SK-N-SH (cell line): Measurements from ENCODE around the gene LRRIQ3. TPM values are rescaled to one million over a fixed set of nuclear protein-coding genes. Genes with fewer than 3 reads are reported as not detected.

Experiments
- CTCF ChIA-PET: fragments of 300-600, 350-600 bp; formaldehyde crosslinking; extraction: SDS; loops from one replicate; lab custom pipeline; 2021; lab: Yijun Ruan, JAX
- POLR2A ChIA-PET: fragments of 350-600 bp; sonication (Branson Sonifier 250); formaldehyde crosslinking; extraction: SDS; loops from one replicate; lab custom pipeline; 2020; ENCODE audit warnings: antibody characterized with exemption, inconsistent platforms; lab: Yijun Ruan, JAX
- DNase-seq: peaks from one replicate; pipeline ENCODE4 v3.0.0; 2012
- H2AFZ ChIP-seq: fragments of 200-600 bp; sonication (generic); 2 replicates; pipeline ENCODE4 v1.8.1; 2016; ENCODE audit warnings: antibody characterized with exemption, mild to moderate bottlenecking, low read depth
- H3F3A ChIP-seq: fragments of 200-600 bp; sonication (generic); replicated peaks from 2 replicates; pipeline ENCODE3; 2016; ENCODE audit warnings: antibody characterized with exemption, mild to moderate bottlenecking; ENCODE audit not compliant: insufficient read depth
- H3K27ac ChIP-seq, 2 experiments: fragments of 200-500 bp in 1 of 2; fragments of 200-600 bp in 1 of 2; sonication (Bioruptor generic) in 1 of 2; sonication (generic), shearing (Covaris generic) in 1 of 2; 2 replicates each; pipeline versions ENCODE4 v1.5.1 to v1.6.1; 2014 to 2016; ENCODE audit warnings: low read depth in 2 of 2, inconsistent platforms in 1 of 2, low read length in 1 of 2, mild to moderate bottlenecking in 1 of 2, mixed read lengths in 1 of 2
- H3K27me3 ChIP-seq: fragments of 200-600 bp; sonication (generic), shearing (Covaris generic); 2 replicates; pipeline ENCODE4 v1.6.1; 2016; ENCODE audit warnings: mixed run types; ENCODE audit not compliant: insufficient read depth
- H3K36me3 ChIP-seq, 2 experiments: fragments of 200-500 bp in 1 of 2; fragments of 200-600 bp in 1 of 2; sonication (Bioruptor generic) in 1 of 2; sonication (generic) in 1 of 2; replicated peaks in 1 of 2; 2 replicates each; pipeline versions ENCODE3 to v1.5.1; 2014 to 2016; ENCODE audit warnings: low read length in 1 of 2, mild to moderate bottlenecking in 1 of 2; ENCODE audit not compliant: insufficient read depth in 2 of 2, control insufficient read depth in 1 of 2
- H3K4me1 ChIP-seq, 2 experiments: fragments of 200-500 bp in 1 of 2; fragments of 200-600 bp in 1 of 2; sonication (Bioruptor generic) in 1 of 2; sonication (generic), shearing (Covaris generic) in 1 of 2; 2 replicates each; pipeline versions ENCODE4 v1.5.1 to v1.6.1; 2014 to 2016; ENCODE audit warnings: low read depth in 1 of 2, low read length in 1 of 2, mixed run types in 1 of 2; ENCODE audit not compliant: insufficient read depth in 2 of 2, control insufficient read depth in 1 of 2
- H3K4me2 ChIP-seq: fragments of 200-600 bp; sonication (generic), shearing (Covaris generic); 2 replicates; pipeline ENCODE4 v1.6.1; 2017; ENCODE audit warnings: mixed run types
- H3K4me3 ChIP-seq, 2 experiments: fragments of 200-500 bp in 1 of 2; fragments of 200-600 bp in 1 of 2; sonication (Bioruptor generic) in 1 of 2; sonication (generic), shearing (Covaris generic) in 1 of 2; 2 replicates each; pipeline versions ENCODE4 v1.5.1 to v1.8.1; 2014 to 2016; ENCODE audit warnings: low read depth in 2 of 2, inconsistent platforms in 1 of 2, low read length in 1 of 2, mild to moderate bottlenecking in 1 of 2, mixed read lengths in 1 of 2, moderate library complexity in 1 of 2
- H3K79me2 ChIP-seq: fragments of 200-600 bp; sonication (generic); 2 replicates; pipeline ENCODE4 v1.8.1; 2017; ENCODE audit warnings: mild to moderate bottlenecking; ENCODE audit not compliant: insufficient read depth
- H3K9ac ChIP-seq: fragments of 200-600 bp; sonication (generic); 2 replicates; pipeline ENCODE4 v1.6.1; 2017; ENCODE audit warnings: mixed run types
- H3K9me2 ChIP-seq: fragments of 200-600 bp; sonication (generic); 2 replicates; pipeline ENCODE4 v1.6.1; 2017; ENCODE audit warnings: mixed run types
- H3K9me3 ChIP-seq: fragments of 200-600 bp; sonication (generic); 2 replicates; pipeline ENCODE4 v1.6.1; 2017; ENCODE audit warnings: mixed run types, mild to moderate bottlenecking, moderate library complexity
- H4K20me1 ChIP-seq: fragments of 200-600 bp; sonication (generic); 2 replicates; pipeline ENCODE4 v1.6.1; 2017; ENCODE audit warnings: mild to moderate bottlenecking, mixed run types; ENCODE audit not compliant: insufficient read depth
- EP300 ChIP-seq, 2 experiments: IDR thresholded peaks; 2 replicates each; pipeline versions ENCODE4 v1.4.0 to v1.6.1; 2012; ENCODE audit warnings: borderline replicate concordance in 1 of 2, low read depth in 1 of 2, low read length in 1 of 2
- EZH2phosphoT487 ChIP-seq: fragments of 200-600 bp; sonication (generic); IDR thresholded peaks from 2 replicates; pipeline ENCODE4 v1.6.1; 2017; ENCODE audit warnings: low read depth, mixed run types, mild to moderate bottlenecking, antibody characterized with exemption, moderate library complexity, borderline replicate concordance
- FOSL2 ChIP-seq: IDR thresholded peaks from 2 replicates; pipeline ENCODE4 v1.4.0; 2012; ENCODE audit warnings: low read depth, mild to moderate bottlenecking, moderate library complexity, borderline replicate concordance
- FOXM1 ChIP-seq: IDR thresholded peaks from 2 replicates; pipeline ENCODE4 v1.4.0; 2012; ENCODE audit warnings: low read depth, mild to moderate bottlenecking
- JUND ChIP-seq: IDR thresholded peaks from 2 replicates; pipeline ENCODE4 v1.4.0; 2012
- MEF2A ChIP-seq: IDR thresholded peaks from 2 replicates; pipeline ENCODE4 v1.4.0; 2012; ENCODE audit warnings: low read depth, borderline replicate concordance
- NRF1 ChIP-seq: IDR thresholded peaks from 2 replicates; pipeline ENCODE4 v1.6.1; 2012; ENCODE audit warnings: low read depth, mild to moderate bottlenecking, low read length
- RAD21 ChIP-seq: IDR thresholded peaks from 2 replicates; pipeline ENCODE4 v1.6.1; 2012; ENCODE audit warnings: mild to moderate bottlenecking, low read length
- RCOR1 ChIP-seq: fragments of 150-350 bp; IDR thresholded peaks from 2 replicates; pipeline ENCODE4 v1.6.1; 2017; ENCODE audit warnings: antibody characterized with exemption, low read length
- RXRA ChIP-seq: IDR thresholded peaks from 2 replicates; pipeline ENCODE4 v1.4.0; 2012; ENCODE audit warnings: low read depth, mild to moderate bottlenecking, borderline replicate concordance
- SMC3 ChIP-seq: IDR thresholded peaks from 2 replicates; pipeline ENCODE4 v1.6.1; 2012; ENCODE audit warnings: low read depth, low read length, improper control_type of control experiment
- TAF1 ChIP-seq: IDR thresholded peaks from 2 replicates; pipeline ENCODE4 v1.6.1; 2012; ENCODE audit warnings: low read depth, mild to moderate bottlenecking, low read length, moderate library complexity, borderline replicate concordance
- TCF12 ChIP-seq: IDR thresholded peaks from 2 replicates; pipeline ENCODE4 v1.4.0; 2012
- TEAD4 ChIP-seq: IDR thresholded peaks from 2 replicates; pipeline ENCODE4 v1.4.0; 2012; ENCODE audit warnings: mild to moderate bottlenecking, borderline replicate concordance; ENCODE audit not compliant: insufficient read depth
- USF2 ChIP-seq: fragments of 150-350 bp; IDR thresholded peaks from 2 replicates; pipeline ENCODE4 v1.6.1; 2017; ENCODE audit warnings: antibody characterized with exemption, low read length, low read depth, borderline replicate concordance
- YY1 ChIP-seq: IDR thresholded peaks from 2 replicates; pipeline ENCODE4 v1.4.0; 2012; ENCODE audit warnings: low read depth, mild to moderate bottlenecking
- WGBS: methylation state at CpG from one replicate; pipeline ENCODE4 v1.1.6; 2017; ENCODE audit warnings: low lambda C conversion rate; 5-methylcytosine and 5-hydroxymethylcytosine counted together
- polyA plus RNA-seq, 3 experiments: library from polyadenylated mRNA; depleted of rRNA; stranded (reverse); fragments of >200 nt; gene quantifications; 2 replicates each; pipeline ENCODE4 v1.2.3, GENCODE V29; 2012
- TF ChIP-seq, protein P1 (sequence below): fragments of 200-600 bp; sonication (generic); IDR thresholded peaks from 2 replicates; pipeline ENCODE4 v1.6.1; 2017; ENCODE audit warnings: antibody characterized with exemption, mild to moderate bottlenecking, moderate library complexity
- TF ChIP-seq, protein P2 (sequence below): IDR thresholded peaks from 2 replicates; pipeline ENCODE4 v1.4.0; 2012; ENCODE audit warnings: low read depth, borderline replicate concordance
- TF ChIP-seq, protein P3 (sequence below): IDR thresholded peaks from 2 replicates; pipeline ENCODE4 v1.6.1; 2012; ENCODE audit warnings: mild to moderate bottlenecking, low read depth, low read length, moderate library complexity
- TF ChIP-seq, protein P4 (sequence below): fragments of 150-350 bp; IDR thresholded peaks from 2 replicates; pipeline ENCODE4 v1.6.1; 2016; ENCODE audit warnings: mild to moderate bottlenecking, low read depth, low read length

The LRRIQ3 gene
- polyA plus RNA-seq, 1 of the 3 experiments (the other 2 are of a cell fraction) = 0.56 TPM

- POLR2A ChIA-PET = no interaction called here
Measured at GRCh38 chr1:74005533-74005932, 192.4 kb downstream of the LRRIQ3 start.

More at GRCh38 chr1:74005533-74005932, 192.4 kb downstream of the LRRIQ3 start:
- no peaks in the 10 kb centered on the region for H3K4me1 ChIP-seq
- no peaks in the 10 kb centered on the region for H3K36me3 ChIP-seq
- H3K9me2 ChIP-seq = no peaks in the 10 kb centered on the region
- H3K27ac ChIP-seq = no peak overlapping the region
- H3K9ac ChIP-seq = no peak overlapping the region
- WGBS = 25% methylated on average over 4 of the region's 4 CpGs
- H4K20me1 ChIP-seq = no peaks in the 10 kb centered on the region
- no peaks in the 10 kb centered on the region for H3F3A ChIP-seq
- H3K79me2 ChIP-seq = no peaks in the 10 kb centered on the region
- no peak overlapping the region for H3K4me2 ChIP-seq
- no peak for DNase-seq
- H2AFZ ChIP-seq = no peak overlapping the region
- no peaks in the 10 kb centered on the region for H3K9me3 ChIP-seq
- CTCF ChIA-PET = interaction anchor here (0.7 kb wide), 1 partner anchor 166 kb away, joined by 3 read pairs; no protein-coding TSS in a partner anchor
- TF ChIP-seq, protein P1, sequence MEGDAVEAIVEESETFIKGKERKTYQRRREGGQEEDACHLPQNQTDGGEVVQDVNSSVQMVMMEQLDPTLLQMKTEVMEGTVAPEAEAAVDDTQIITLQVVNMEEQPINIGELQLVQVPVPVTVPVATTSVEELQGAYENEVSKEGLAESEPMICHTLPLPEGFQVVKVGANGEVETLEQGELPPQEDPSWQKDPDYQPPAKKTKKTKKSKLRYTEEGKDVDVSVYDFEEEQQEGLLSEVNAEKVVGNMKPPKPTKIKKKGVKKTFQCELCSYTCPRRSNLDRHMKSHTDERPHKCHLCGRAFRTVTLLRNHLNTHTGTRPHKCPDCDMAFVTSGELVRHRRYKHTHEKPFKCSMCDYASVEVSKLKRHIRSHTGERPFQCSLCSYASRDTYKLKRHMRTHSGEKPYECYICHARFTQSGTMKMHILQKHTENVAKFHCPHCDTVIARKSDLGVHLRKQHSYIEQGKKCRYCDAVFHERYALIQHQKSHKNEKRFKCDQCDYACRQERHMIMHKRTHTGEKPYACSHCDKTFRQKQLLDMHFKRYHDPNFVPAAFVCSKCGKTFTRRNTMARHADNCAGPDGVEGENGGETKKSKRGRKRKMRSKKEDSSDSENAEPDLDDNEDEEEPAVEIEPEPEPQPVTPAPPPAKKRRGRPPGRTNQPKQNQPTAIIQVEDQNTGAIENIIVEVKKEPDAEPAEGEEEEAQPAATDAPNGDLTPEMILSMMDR = no peak
- no peak for TF ChIP-seq EZH2phosphoT487
- TF ChIP-seq USF2 = no peak
- TF ChIP-seq EP300 (IDR thresholded peaks at IDR 0.05; ENCODE audit: borderline replicate concordance in 1 of 2, low read depth in 1 of 2, low read length in 1 of 2) = no peak
- TF ChIP-seq NRF1 = no peak
- TF ChIP-seq, protein P2, sequence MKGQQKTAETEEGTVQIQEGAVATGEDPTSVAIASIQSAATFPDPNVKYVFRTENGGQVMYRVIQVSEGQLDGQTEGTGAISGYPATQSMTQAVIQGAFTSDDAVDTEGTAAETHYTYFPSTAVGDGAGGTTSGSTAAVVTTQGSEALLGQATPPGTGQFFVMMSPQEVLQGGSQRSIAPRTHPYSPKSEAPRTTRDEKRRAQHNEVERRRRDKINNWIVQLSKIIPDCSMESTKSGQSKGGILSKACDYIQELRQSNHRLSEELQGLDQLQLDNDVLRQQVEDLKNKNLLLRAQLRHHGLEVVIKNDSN = no peak
- no peak for TF ChIP-seq TAF1
- TF ChIP-seq FOSL2 = no peak
- TF ChIP-seq, protein P3, sequence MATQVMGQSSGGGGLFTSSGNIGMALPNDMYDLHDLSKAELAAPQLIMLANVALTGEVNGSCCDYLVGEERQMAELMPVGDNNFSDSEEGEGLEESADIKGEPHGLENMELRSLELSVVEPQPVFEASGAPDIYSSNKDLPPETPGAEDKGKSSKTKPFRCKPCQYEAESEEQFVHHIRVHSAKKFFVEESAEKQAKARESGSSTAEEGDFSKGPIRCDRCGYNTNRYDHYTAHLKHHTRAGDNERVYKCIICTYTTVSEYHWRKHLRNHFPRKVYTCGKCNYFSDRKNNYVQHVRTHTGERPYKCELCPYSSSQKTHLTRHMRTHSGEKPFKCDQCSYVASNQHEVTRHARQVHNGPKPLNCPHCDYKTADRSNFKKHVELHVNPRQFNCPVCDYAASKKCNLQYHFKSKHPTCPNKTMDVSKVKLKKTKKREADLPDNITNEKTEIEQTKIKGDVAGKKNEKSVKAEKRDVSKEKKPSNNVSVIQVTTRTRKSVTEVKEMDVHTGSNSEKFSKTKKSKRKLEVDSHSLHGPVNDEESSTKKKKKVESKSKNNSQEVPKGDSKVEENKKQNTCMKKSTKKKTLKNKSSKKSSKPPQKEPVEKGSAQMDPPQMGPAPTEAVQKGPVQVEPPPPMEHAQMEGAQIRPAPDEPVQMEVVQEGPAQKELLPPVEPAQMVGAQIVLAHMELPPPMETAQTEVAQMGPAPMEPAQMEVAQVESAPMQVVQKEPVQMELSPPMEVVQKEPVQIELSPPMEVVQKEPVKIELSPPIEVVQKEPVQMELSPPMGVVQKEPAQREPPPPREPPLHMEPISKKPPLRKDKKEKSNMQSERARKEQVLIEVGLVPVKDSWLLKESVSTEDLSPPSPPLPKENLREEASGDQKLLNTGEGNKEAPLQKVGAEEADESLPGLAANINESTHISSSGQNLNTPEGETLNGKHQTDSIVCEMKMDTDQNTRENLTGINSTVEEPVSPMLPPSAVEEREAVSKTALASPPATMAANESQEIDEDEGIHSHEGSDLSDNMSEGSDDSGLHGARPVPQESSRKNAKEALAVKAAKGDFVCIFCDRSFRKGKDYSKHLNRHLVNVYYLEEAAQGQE = no peak
- TF ChIP-seq RCOR1 = no peak
- no peak for TF ChIP-seq SMC3
- TF ChIP-seq, protein P4, sequence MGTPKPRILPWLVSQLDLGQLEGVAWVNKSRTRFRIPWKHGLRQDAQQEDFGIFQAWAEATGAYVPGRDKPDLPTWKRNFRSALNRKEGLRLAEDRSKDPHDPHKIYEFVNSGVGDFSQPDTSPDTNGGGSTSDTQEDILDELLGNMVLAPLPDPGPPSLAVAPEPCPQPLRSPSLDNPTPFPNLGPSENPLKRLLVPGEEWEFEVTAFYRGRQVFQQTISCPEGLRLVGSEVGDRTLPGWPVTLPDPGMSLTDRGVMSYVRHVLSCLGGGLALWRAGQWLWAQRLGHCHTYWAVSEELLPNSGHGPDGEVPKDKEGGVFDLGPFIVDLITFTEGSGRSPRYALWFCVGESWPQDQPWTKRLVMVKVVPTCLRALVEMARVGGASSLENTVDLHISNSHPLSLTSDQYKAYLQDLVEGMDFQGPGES = no peak
- TF ChIP-seq TEAD4 = no peak
- no peak for TF ChIP-seq JUND
- TF ChIP-seq TCF12 = no peak
- no peak for TF ChIP-seq YY1
- TF ChIP-seq RAD21 = no peak
- TF ChIP-seq FOXM1 = no peak
- no peak for TF ChIP-seq RXRA
- TF ChIP-seq MEF2A = no peak
- no peaks in the 10 kb centered on the region for H3K27me3 ChIP-seq
- no peak overlapping the region for H3K4me3 ChIP-seq
